Heart left ventricle (tissue), 16 donors: ENCODE data around the gene RPAP2. TPM values are rescaled to one million over a fixed set of nuclear protein-coding genes. Genes with fewer than 3 reads are reported as not detected.

ENCODE experiments used
- ATAC-seq, 4 donors: fragments of 200-7000 bp; cut with Tn5 transposase; one replicate each; pipeline ENCODE4 v1.9.1; 2020 to 2022; ENCODE audit warnings: moderate library complexity in 4 of 4, mild to moderate bottlenecking in 3 of 4, moderate number of reproducible peaks in 1 of 4
- DNase-seq, 5 donors: peaks; one replicate each; pipeline ENCODE4 v3.0.0-alpha.2; 2020
- H3K27ac ChIP-seq, 12 donors: fragments of 200-600 bp; sonication (generic) in 4 of 12; one replicate each; pipeline versions ENCODE4 v1.5.0 to v1.8.0; 2016 to 2022; ENCODE audit warnings: mild to moderate bottlenecking in 2 of 12
- H3K27me3 ChIP-seq, 9 donors: fragments of 200-600 bp; sonication (generic) in 2 of 9; one replicate each; pipeline versions ENCODE4 v1.5.1 to v1.8.0; 2016 to 2022; ENCODE audit warnings: mild to moderate bottlenecking in 3 of 9
- H3K36me3 ChIP-seq, 9 donors: fragments of 200-600 bp; sonication (generic) in 2 of 9; one replicate each; pipeline versions ENCODE4 v1.5.0 to v1.8.0; 2018 to 2022; ENCODE audit warnings: mild to moderate bottlenecking in 2 of 9
- H3K4me1 ChIP-seq, 12 donors: fragments of 200-600 bp; sonication (generic) in 4 of 12; one replicate each; pipeline versions ENCODE4 v1.5.0 to v1.8.0; 2016 to 2022; ENCODE audit warnings: mild to moderate bottlenecking in 3 of 12
- H3K4me3 ChIP-seq, 12 donors: fragments of 200-600 bp; sonication (generic) in 4 of 12; one replicate each; pipeline versions ENCODE4 v1.5.0 to v1.8.0; 2017 to 2022; ENCODE audit warnings: mild to moderate bottlenecking in 9 of 12, moderate library complexity in 4 of 12
- H3K9me3 ChIP-seq, 12 donors: fragments of 200-600 bp; sonication (generic) in 4 of 12; one replicate each; pipeline versions ENCODE4 v1.5.0 to v1.8.0; 2016 to 2022; ENCODE audit warnings: mild to moderate bottlenecking in 1 of 12
- CTCF ChIP-seq, 12 donors: fragments of 200-600 bp; sonication (generic) in 4 of 12; IDR thresholded peaks; one replicate each; pipeline versions ENCODE4 v1.5.0 to v1.8.0; 2018 to 2022; ENCODE audit warnings: antibody characterized with exemption in 12 of 12, mild to moderate bottlenecking in 5 of 12
- POLR2A ChIP-seq, 2 donors: fragments of 450-650 bp; IDR thresholded peaks; one replicate each; pipeline ENCODE4 v1.6.1; 2017; ENCODE audit warnings: antibody characterized with exemption in 2 of 2, mild to moderate bottlenecking in 2 of 2, moderate library complexity in 2 of 2
- WGBS, 4 donors: extraction: QIAGEN DNeasy Blood & Tissue Kit in 2 of 4; methylation state at CpG; one replicate each; pipeline versions ENCODE4 v1.1.5 to v1.1.7; 2013 to 2018; 5-methylcytosine and 5-hydroxymethylcytosine counted together
- intact Hi-C, 10 donors: fragments of 100-400 bp; cut with DNase I; formaldehyde crosslinking; loops; one replicate each; pipeline versions ENCODE4 v1.11.1 to v1.14.2; 2022
- polyA plus RNA-seq, 2 donors: library from polyadenylated mRNA; stranded (reverse); fragments of 200-250 nt; gene quantifications; one replicate each; pipeline ENCODE4 v1.2.3, GENCODE V29; 2013
- total RNA-seq, 9 donors: library from RNA; depleted of rRNA in 2 of 9; stranded (reverse); fragments of >200 nt in 2 of 9; fragmentation: NEBNext Ultra II Directional in 3 of 9; extraction: Animal tissue kit (Norgen Biotek cat#: 25700) in 3 of 9; gene quantifications; one replicate each; pipeline versions ENCODE4 v1.1.0 to v1.2.4, GENCODE V29; 2016 to 2023
- donor health status: ischemic (EF 13 %, LVEDD 7.1; RV severe dilation, severe dysfunction).
- donor health status: healthy with polysubstance abuse.
- donor health status: DM: no; HTN: yes; CAD: no.
- donor health status: DM: no; HTN: no; CAD: no.
- donor health status: ischemic (EF 25% LVEDD 6.9; RV normal size, moderate dysfunction).
- donor health status: ischemic (EF 25% LVEDD 5.7; RV mildly dilated, moderate dysfunction).
- donor health status: healthy.
- donor health status: DM: yes; HTN: yes; CAD: no.
- donor health status: ischemic (EF 35%, LVEDD 5.7; RV mildly dilated, moderate dysfunction).
- donor health status: nonischemic (EF 11% LVEDD 7.7; RV severe dilation, severe dysfunction).
- donor health status: DM: yes; HTN: yes; CAD: no.
- donor health status: PGD.
- donor health status: ischemic (EF 29% LVEDD 5.4; RV normal size, mild dysfunction).
- donor health status: nonischemic (EF 23%, LVEDD 6.1; RV moderate dilation, normal function).

Gene RPAP2
- total and polyA plus RNA-seq, 11 donors: 6.7 to 27.7 (median 23.2) TPM

DNA sequence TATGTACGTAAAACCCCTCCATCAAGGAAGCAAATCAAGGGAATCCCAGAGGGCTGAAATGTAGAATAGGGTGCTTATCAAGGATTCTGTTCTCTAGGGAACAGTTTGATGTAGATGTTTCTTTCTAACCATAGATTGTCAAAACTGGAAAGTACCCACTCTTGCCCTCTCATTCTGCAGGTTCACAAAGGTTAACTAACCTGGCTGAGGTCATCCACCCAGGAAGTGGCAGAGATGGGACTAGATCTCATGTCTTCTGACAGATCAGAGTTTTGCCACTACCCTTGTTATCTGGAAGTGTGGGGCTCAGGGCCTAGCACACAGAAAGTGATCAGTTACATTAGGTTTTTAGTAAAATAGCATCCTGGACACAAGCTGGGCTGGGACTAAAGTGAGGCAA is 140.4 kb downstream of the RPAP2 start:
- no peak for ATAC-seq
- Histone ChIP-seq H3K36me3 (no peaks in the 10 kb centered on the region), H3K27me3 (no peaks in the 10 kb centered on the region), H3K9me3 (peaks cover 0 to 10% (median 0%) of the 10 kb centered on the region in 12 donors), H3K4me1 (no peaks in the 10 kb centered on the region), H3K27ac (no peak overlapping the region), H3K4me3 (no peak overlapping the region)
- intact Hi-C loops: no loop called here
- no peak for DNase-seq
- WGBS, 4 donors: 79 to 94% (median 87%) methylated on average over 1 of the region's 1 CpG
- TF ChIP-seq CTCF (IDR thresholded peaks at IDR 0.05) (no peak), POLR2A (IDR thresholded peaks at IDR 0.05) (no peak)

DNA sequence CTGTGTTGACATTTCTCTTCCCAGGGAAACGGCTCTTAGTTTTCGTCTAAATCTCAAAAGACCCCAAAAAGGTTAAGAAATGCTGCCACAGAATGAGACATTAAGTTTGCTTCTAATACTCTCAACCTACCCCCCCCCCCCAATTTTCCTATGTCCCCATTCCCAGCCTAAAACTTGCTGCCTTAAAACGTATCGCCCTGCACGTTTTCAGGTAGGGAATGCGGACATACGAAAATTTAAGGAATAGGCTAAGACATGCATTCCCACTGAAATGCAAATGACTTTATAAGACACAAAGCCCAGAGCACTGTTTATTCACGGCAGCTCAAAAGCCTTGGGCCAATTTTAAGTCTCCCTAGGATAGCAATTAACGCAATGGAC is 142.4 kb downstream of the RPAP2 start:
- intact Hi-C loops: no loop called here
- H3K9me3 ChIP-seq: peaks cover 0 to 6% (median 0%) of the 10 kb centered on the region in 12 donors
- H3K4me1 ChIP-seq: peaks cover 0 to 2% (median 0%) of the 10 kb centered on the region in 12 donors
- TF ChIP-seq CTCF (IDR thresholded peaks at IDR 0.05): no peak
- no peak for TF ChIP-seq POLR2A (IDR thresholded peaks at IDR 0.05)
- no peak overlapping the region for H3K4me3 ChIP-seq
- H3K27ac ChIP-seq: no peak overlapping the region
- no peak for ATAC-seq
- no peak for DNase-seq
- H3K36me3 ChIP-seq: no peaks in the 10 kb centered on the region
- 93 to 95% (median 94%) methylated on average over 9 of the region's 9 CpGs for WGBS, 4 donors
- H3K27me3 ChIP-seq: no peaks in the 10 kb centered on the region

- 63 to 73% (median 67%) methylated on average over 32 of the region's 32 CpGs for WGBS, 4 donors
- ATAC-seq (peak in 1 of 4 donors; percentile 18), DNase-seq (no peak)
- intact Hi-C loops: no loop called here
- Histone ChIP-seq H3K27ac (no peak overlapping the region), H3K27me3 (no peaks in the 10 kb centered on the region), H3K4me1 (peaks cover 0 to 2% (median 0%) of the 10 kb centered on the region in 12 donors), H3K4me3 (no peak overlapping the region), H3K9me3 (peaks cover 0 to under 1% (median 0%) of the 10 kb centered on the region in 12 donors), H3K36me3 (no peaks in the 10 kb centered on the region)
- TF ChIP-seq POLR2A (IDR thresholded peaks at IDR 0.05) (no peak), CTCF (IDR thresholded peaks at IDR 0.05) (no peak)
These were observed 143.0 kb downstream of the RPAP2 start for GRCh38 chr1:92441697-92442342.

- 85 to 90% (median 89%) methylated on average over 5 of the region's 5 CpGs for WGBS, 4 donors
- intact Hi-C loops: no loop called here
- TF ChIP-seq CTCF (IDR thresholded peaks at IDR 0.05) (no peak), POLR2A (IDR thresholded peaks at IDR 0.05) (no peak)
- Histone ChIP-seq H3K36me3 (no peaks in the 10 kb centered on the region), H3K4me1 (peaks cover 0 to 5% (median 0%) of the 10 kb centered on the region in 12 donors), H3K27ac (no peak overlapping the region), H3K27me3 (no peaks in the 10 kb centered on the region), H3K4me3 (no peak overlapping the region), H3K9me3 (no peaks in the 10 kb centered on the region)
- DNase-seq: no peak
- no peak for ATAC-seq
These were observed 143.5 kb downstream of the RPAP2 start for GRCh38 chr1:92442351-92442750.
